Measurements from ENCODE around the gene ARSA.
"Not testable (repeated sequence)": the region's sequence is repeated elsewhere in the genome, so short reads cannot be mapped to it uniquely, and the experiment has no call there.

ARSA gene

GRCh38 chr22:50653256-50653655 is 25.3 kb upstream of the ARSA start:
- no peak for DNase-seq

GRCh38 chr22:50643821-50644101 is 15.8 kb upstream of the ARSA start:
- not testable (repeated sequence) for DNase-seq

GRCh38 chr22:50643021-50643820 is 15.3 kb upstream of the ARSA start:
- DNase-seq, result not testable (repeated sequence)

GRCh38 chr22:50641696-50642607 is 14.0 kb upstream of the ARSA start:
- no peak for DNase-seq

- no peak for DNase-seq
Observed at GRCh38 chr22:50640857-50641647, 13.1 kb upstream of the ARSA start.

- not testable (repeated sequence) for DNase-seq
Observed at GRCh38 chr22:50640296-50640695, 12.3 kb upstream of the ARSA start.

GRCh38 chr22:50635591-50635990 is 7.6 kb upstream of the ARSA start:
- DNase-seq, result no peak

GRCh38 chr22:50633771-50634170 is 5.8 kb upstream of the ARSA start:
- no peak for DNase-seq

GRCh38 chr22:50633086-50633485 is 5.1 kb upstream of the ARSA start:
- DNase-seq, result no peak

GRCh38 chr22:50630376-50630775 is 2.4 kb upstream of the ARSA start:
- no peak for DNase-seq

GRCh38 chr22:50628543-50629134 is 687 bp upstream of the ARSA start:
- DNase-seq, result no peak

GRCh38 chr22:50626850-50627641 is 906 bp downstream of the ARSA start:
- no peak for DNase-seq

- DNase-seq, result no peak
Observed at GRCh38 chr22:50626314-50626849, 1.6 kb downstream of the ARSA start.

GRCh38 chr22:50625568-50626313 is 2.2 kb downstream of the ARSA start:
- DNase-seq, result no peak

- no peak for DNase-seq
Observed at GRCh38 chr22:50625131-50625567, 2.8 kb downstream of the ARSA start.

GRCh38 chr22:50624347-50625130 is 3.4 kb downstream of the ARSA start:
- DNase-seq, result no peak

- DNase-seq, result no peak
Observed at GRCh38 chr22:50622723-50623327, 5.1 kb downstream of the ARSA start.

GRCh38 chr22:50621948-50622722 is 5.8 kb downstream of the ARSA start:
- DNase-seq, result no peak

- no peak for DNase-seq
Observed at GRCh38 chr22:50621356-50621880, 6.5 kb downstream of the ARSA start.
